Suprapubic skin (tissue), 3 donors: Measurements from ENCODE around the gene B9D1.

Experiments
- EP300 ChIP-seq: sonication (generic); formaldehyde crosslinking; IDR thresholded peaks from one replicate; pipeline ENCODE4 v1.6.1; 2017; ENCODE audit warnings: antibody characterized with exemption
- TF ChIP-seq, protein P1 (sequence below), 2 donors: fragments of 200-600 bp in 1 of 2; fragments of 450-650 bp in 1 of 2; sonication (generic) in 1 of 2; IDR thresholded peaks; one replicate each; pipeline ENCODE4 v1.5.1; 2016 to 2019; ENCODE audit warnings: antibody characterized with exemption in 2 of 2, mild to moderate bottlenecking in 1 of 2, moderate library complexity in 1 of 2

DNA sequence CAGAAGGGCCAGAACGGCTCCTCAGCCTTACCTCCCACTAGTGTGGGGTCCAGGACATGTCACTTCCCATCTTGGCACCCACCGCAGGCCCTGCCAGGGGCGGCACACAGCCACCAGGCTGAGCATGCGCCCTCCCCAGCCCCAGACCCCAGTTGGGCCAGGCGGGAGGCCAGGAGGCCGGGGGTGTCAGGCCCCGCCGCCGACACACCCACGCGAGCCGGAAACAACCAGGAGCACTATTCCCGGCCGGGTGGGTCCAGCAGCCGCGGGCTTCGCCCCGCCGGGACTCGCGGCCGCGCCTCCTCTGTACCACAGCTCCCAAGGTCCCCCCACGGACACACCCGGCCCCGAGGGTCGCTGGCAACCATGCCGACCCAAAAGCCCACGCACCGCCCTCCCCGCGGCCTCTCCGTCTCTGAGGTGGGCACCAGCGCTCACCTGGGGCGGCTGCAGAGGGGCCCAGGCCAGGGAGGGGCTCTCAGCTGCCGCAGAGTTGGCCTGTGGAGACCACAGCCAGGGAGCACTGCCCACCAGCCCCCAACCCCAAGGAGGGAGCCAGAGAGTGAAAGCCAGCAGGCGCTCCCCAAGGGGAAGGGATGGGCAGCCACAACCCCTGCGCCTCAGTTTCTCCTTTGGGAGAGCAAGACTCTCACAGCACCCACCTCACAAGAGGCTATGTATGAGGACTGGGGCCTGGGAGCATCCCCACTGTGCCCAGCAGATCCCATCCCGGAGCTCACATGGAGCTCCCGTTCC lies 18.0 kb downstream of the B9D1 start:
- TF ChIP-seq EP300, result no peak
- TF ChIP-seq, protein P1, sequence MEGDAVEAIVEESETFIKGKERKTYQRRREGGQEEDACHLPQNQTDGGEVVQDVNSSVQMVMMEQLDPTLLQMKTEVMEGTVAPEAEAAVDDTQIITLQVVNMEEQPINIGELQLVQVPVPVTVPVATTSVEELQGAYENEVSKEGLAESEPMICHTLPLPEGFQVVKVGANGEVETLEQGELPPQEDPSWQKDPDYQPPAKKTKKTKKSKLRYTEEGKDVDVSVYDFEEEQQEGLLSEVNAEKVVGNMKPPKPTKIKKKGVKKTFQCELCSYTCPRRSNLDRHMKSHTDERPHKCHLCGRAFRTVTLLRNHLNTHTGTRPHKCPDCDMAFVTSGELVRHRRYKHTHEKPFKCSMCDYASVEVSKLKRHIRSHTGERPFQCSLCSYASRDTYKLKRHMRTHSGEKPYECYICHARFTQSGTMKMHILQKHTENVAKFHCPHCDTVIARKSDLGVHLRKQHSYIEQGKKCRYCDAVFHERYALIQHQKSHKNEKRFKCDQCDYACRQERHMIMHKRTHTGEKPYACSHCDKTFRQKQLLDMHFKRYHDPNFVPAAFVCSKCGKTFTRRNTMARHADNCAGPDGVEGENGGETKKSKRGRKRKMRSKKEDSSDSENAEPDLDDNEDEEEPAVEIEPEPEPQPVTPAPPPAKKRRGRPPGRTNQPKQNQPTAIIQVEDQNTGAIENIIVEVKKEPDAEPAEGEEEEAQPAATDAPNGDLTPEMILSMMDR (IDR thresholded peaks at IDR 0.05), result no peak
